ENCODE measurements around the gene ELF4. TPM values are rescaled to one million over a fixed set of nuclear protein-coding genes. Genes with fewer than 3 reads are reported as not detected.

The ELF4 gene
- total and polyA plus RNA-seq, 9 of the 15 experiments (the other 6 are each of a cell fraction or from before 2014, with no cell fraction given) = 5.9 to 55.8 (median 25.2) TPM

- TF ChIP-seq, protein P1, sequence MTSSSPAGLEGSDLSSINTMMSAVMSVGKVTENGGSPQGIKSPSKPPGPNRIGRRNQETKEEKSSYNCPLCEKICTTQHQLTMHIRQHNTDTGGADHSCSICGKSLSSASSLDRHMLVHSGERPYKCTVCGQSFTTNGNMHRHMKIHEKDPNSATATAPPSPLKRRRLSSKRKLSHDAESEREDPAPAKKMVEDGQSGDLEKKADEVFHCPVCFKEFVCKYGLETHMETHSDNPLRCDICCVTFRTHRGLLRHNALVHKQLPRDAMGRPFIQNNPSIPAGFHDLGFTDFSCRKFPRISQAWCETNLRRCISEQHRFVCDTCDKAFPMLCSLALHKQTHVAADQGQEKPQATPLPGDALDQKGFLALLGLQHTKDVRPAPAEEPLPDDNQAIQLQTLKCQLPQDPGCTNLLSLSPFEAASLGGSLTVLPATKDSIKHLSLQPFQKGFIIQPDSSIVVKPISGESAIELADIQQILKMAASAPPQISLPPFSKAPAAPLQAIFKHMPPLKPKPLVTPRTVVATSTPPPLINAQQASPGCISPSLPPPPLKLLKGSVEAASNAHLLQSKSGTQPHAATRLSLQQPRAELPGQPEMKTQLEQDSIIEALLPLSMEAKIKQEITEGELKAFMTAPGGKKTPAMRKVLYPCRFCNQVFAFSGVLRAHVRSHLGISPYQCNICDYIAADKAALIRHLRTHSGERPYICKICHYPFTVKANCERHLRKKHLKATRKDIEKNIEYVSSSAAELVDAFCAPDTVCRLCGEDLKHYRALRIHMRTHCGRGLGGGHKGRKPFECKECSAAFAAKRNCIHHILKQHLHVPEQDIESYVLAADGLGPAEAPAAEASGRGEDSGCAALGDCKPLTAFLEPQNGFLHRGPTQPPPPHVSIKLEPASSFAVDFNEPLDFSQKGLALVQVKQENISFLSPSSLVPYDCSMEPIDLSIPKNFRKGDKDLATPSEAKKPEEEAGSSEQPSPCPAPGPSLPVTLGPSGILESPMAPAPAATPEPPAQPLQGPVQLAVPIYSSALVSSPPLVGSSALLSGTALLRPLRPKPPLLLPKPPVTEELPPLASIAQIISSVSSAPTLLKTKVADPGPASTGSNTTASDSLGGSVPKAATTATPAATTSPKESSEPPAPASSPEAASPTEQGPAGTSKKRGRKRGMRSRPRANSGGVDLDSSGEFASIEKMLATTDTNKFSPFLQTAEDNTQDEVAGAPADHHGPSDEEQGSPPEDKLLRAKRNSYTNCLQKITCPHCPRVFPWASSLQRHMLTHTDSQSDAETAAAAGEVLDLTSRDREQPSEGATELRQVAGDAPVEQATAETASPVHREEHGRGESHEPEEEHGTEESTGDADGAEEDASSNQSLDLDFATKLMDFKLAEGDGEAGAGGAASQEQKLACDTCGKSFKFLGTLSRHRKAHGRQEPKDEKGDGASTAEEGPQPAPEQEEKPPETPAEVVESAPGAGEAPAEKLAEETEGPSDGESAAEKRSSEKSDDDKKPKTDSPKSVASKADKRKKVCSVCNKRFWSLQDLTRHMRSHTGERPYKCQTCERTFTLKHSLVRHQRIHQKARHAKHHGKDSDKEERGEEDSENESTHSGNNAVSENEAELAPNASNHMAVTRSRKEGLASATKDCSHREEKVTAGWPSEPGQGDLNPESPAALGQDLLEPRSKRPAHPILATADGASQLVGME (CRISPR knock-in tag; IDR thresholded peaks at IDR 0.05) = no peak
- TF ChIP-seq ZNF184 (CRISPR knock-in tag; IDR thresholded peaks at IDR 0.05) = no peak
- no peak for TF ChIP-seq ZNF143 (CRISPR knock-in tag; IDR thresholded peaks at IDR 0.05)
- no peak; the same call in 1 of the 2 replicates for TF ChIP-seq GTF2E2 (tag; IDR thresholded peaks at IDR 0.05)
- TF ChIP-seq, protein P2, sequence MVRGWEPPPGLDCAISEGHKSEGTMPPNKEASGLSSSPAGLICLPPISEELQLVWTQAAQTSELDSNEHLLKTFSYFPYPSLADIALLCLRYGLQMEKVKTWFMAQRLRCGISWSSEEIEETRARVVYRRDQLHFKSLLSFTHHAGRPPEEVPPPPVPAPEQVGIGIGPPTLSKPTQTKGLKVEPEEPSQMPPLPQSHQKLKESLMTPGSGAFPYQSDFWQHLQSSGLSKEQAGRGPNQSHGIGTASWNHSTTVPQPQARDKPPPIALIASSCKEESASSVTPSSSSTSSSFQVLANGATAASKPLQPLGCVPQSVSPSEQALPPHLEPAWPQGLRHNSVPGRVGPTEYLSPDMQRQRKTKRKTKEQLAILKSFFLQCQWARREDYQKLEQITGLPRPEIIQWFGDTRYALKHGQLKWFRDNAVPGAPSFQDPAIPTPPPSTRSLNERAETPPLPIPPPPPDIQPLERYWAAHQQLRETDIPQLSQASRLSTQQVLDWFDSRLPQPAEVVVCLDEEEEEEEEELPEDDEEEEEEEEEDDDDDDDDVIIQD (CRISPR knock-in tag; IDR thresholded peaks at IDR 0.05) = no peak
- no peak for TF ChIP-seq ZNF696 (CRISPR knock-in tag; conservative IDR thresholded peaks at IDR 0.05)
- TF ChIP-seq THRAP3 (IDR thresholded peaks at IDR 0.05; ENCODE audit: borderline replicate concordance) = no peak
- no peak for TF ChIP-seq THRB (CRISPR knock-in tag; conservative IDR thresholded peaks at IDR 0.05)
- no peak for TF ChIP-seq ZNF589 (CRISPR knock-in tag; IDR thresholded peaks at IDR 0.05; ENCODE audit: low read depth)
- TF ChIP-seq NFE2L1 (tag; IDR thresholded peaks at IDR 0.05; ENCODE audit: borderline replicate concordance, low read depth) = no peak
- TF ChIP-seq SRF (CRISPR knock-in tag; IDR thresholded peaks at IDR 0.05) = peak in 1 of 2 experiments; percentile 46; a peak in 1 of 4 replicates
- no peak for TF ChIP-seq CAMTA2 (CRISPR knock-in tag; conservative IDR thresholded peaks at IDR 0.05)
- TF ChIP-seq ATF7 (IDR thresholded peaks at IDR 0.05) = peak; percentile 48; the same call in 1 of the 2 replicates
- TF ChIP-seq, protein P3, sequence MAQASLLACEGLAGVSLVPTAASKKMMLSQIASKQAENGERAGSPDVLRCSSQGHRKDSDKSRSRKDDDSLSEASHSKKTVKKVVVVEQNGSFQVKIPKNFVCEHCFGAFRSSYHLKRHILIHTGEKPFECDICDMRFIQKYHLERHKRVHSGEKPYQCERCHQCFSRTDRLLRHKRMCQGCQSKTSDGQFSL (CRISPR knock-in tag; IDR thresholded peaks at IDR 0.05) = peak; percentile 76
- TF ChIP-seq, protein P3 (tag; IDR thresholded peaks at IDR 0.05) = 0 out of 4 replicates have a peak, but pooled peaks of 1 of the 2 experiments have one; percentile 9
- no peak for TF ChIP-seq ZNF551 (CRISPR knock-in tag; IDR thresholded peaks at IDR 0.05)
- TF ChIP-seq POLR2H (tag; IDR thresholded peaks at IDR 0.05; ENCODE audit: low read depth) = no peak
These were observed 49.9 kb downstream of the ELF4 start (continued) for GRCh38 chrX:130060122-130061069.

Data from K562 (cell line).